Body of pancreas (tissue), 4 donors: ENCODE results near the gene TMTC2. TPM values are rescaled to one million over a fixed set of nuclear protein-coding genes. Genes with fewer than 3 reads are reported as not detected.

Experiments used
- ATAC-seq: fragments of 150-250 bp; one replicate; pipeline ENCODE4 v1.9.1; 2016
- DNase-seq, 4 donors: peaks; one replicate each; pipeline ENCODE4 v3.0.0-alpha.2; 2019
- H3K27ac ChIP-seq, 4 donors: fragments of 200-600 bp; sonication (generic); 1 replicate in 3 of 4; 2 replicates in 1 of 4; pipeline versions ENCODE4 v1.5.1 to v1.6.1; 2016 to 2019; ENCODE audit warnings: mild to moderate bottlenecking in 1 of 4, mixed read lengths in 1 of 4, moderate library complexity in 1 of 4
- H3K27me3 ChIP-seq, 2 donors: fragments of 200-600 bp; sonication (generic); one replicate each; pipeline ENCODE4 v1.6.0; 2016; ENCODE audit warnings: mild to moderate bottlenecking in 1 of 2
- H3K36me3 ChIP-seq, 2 donors: fragments of 200-600 bp; sonication (generic); replicated peaks in 1 of 2; 2 replicates each; pipeline ENCODE4 v1.5.1; 2016; ENCODE audit warnings: low read depth in 2 of 2; ENCODE audit not compliant: insufficient read depth in 1 of 2
- H3K4me1 ChIP-seq: fragments of 200-600 bp; sonication (generic); one replicate; pipeline ENCODE4 v1.6.0; 2016
- H3K4me3 ChIP-seq, 2 donors: fragments of 200-600 bp; sonication (generic); 1 replicate in 1 of 2; 2 replicates in 1 of 2; pipeline ENCODE4 v1.5.1; 2016 to 2019
- H3K9me3 ChIP-seq, 3 donors: fragments of 200-600 bp; sonication (generic); 1 replicate in 2 of 3; 2 replicates in 1 of 3; pipeline ENCODE4 v1.5.1; 2016
- POLR2A ChIP-seq, 3 donors: fragments of 450-650 bp; IDR thresholded peaks; one replicate each; pipeline ENCODE4 v1.6.1; 2016; ENCODE audit warnings: antibody characterized with exemption in 3 of 3, mild to moderate bottlenecking in 2 of 3
- WGBS, 2 donors: methylation state at CpG; one replicate each; pipeline ENCODE4 v1.1.5; 2017; 5-methylcytosine and 5-hydroxymethylcytosine counted together
- intact Hi-C: fragments of 100-400 bp; cut with DNase I; formaldehyde crosslinking; loops from one replicate; pipeline ENCODE4 v1.15.1; 2023
- total RNA-seq, 2 donors: library from RNA; depleted of rRNA; stranded (reverse); fragments of >200 nt; gene quantifications; one replicate each; pipeline ENCODE4 v1.1.0, GENCODE V29; 2016
- TF ChIP-seq, protein P1 (sequence below), 7 experiments: fragments of 450-650 bp in 4 of 7; fragments of 200-600 bp in 3 of 7; sonication (generic) in 3 of 7; IDR thresholded peaks; one replicate each; pipeline ENCODE4 v1.5.1; 2016 to 2019; ENCODE audit warnings: antibody characterized with exemption in 7 of 7

Gene TMTC2
- total RNA-seq, 2 donors from 2014 or later = 10.4 to 20.1 TPM

DNA sequence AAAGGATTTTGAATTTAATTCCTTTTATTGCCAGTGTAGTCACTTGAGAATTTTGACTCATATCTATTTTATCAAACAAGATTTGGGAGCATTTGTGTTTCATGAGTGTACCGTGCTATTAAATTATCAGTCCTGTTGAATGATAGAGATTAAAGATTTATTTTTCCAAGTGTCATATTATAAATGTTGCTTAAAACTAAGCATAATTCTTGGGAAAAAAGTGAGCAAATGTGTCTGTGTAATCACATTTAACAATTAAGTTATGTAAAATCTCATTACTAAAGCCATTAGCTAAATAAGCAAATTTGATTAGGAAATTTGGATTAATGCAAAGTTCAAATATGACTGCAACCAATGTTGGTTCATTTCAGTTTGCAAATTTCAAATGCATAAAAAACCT lies 266.7 kb downstream of the TMTC2 start:
- Histone ChIP-seq H3K27me3 (no peaks in the 10 kb centered on the region), H3K4me3 (no peak overlapping the region), H3K4me1 (no peaks in the 10 kb centered on the region), H3K36me3 (no peaks in the 10 kb centered on the region), H3K9me3 (no peaks in the 10 kb centered on the region), H3K27ac (no peak overlapping the region)
- intact Hi-C loops = no loop called here
- WGBS, 2 donors = 73 to 79% methylated on average over 1 of the region's 1 CpG
- TF ChIP-seq, protein P1, sequence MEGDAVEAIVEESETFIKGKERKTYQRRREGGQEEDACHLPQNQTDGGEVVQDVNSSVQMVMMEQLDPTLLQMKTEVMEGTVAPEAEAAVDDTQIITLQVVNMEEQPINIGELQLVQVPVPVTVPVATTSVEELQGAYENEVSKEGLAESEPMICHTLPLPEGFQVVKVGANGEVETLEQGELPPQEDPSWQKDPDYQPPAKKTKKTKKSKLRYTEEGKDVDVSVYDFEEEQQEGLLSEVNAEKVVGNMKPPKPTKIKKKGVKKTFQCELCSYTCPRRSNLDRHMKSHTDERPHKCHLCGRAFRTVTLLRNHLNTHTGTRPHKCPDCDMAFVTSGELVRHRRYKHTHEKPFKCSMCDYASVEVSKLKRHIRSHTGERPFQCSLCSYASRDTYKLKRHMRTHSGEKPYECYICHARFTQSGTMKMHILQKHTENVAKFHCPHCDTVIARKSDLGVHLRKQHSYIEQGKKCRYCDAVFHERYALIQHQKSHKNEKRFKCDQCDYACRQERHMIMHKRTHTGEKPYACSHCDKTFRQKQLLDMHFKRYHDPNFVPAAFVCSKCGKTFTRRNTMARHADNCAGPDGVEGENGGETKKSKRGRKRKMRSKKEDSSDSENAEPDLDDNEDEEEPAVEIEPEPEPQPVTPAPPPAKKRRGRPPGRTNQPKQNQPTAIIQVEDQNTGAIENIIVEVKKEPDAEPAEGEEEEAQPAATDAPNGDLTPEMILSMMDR (IDR thresholded peaks at IDR 0.05) = no peak
- DNase-seq = no peak
- no peak for ATAC-seq

DNA sequence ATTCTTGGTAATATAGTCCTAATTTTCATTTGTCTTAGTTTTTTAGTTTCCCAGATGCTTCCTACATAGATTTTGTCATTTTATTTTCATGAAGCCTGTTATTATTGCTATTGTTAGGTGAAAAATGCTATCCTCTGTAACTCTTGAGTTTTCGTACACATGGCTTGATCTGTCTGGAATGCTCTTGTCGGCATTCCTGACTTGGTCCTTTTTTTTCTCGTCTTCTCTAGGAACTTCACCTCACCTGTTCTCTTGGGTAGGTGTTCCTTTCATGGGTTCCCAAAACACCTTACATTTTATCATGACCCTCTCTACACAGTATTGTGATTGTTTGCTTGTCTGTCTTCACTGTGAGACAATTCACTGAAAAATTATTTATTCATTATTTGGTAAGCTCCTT lies 267.4 kb downstream of the TMTC2 start:
- no peak overlapping the region for H3K27ac ChIP-seq
- no peaks in the 10 kb centered on the region for H3K4me1 ChIP-seq
- DNase-seq = no peak
- H3K4me3 ChIP-seq = no peak overlapping the region
- H3K36me3 ChIP-seq = no peaks in the 10 kb centered on the region
- no peak for ATAC-seq
- intact Hi-C loops = no loop called here
- H3K27me3 ChIP-seq = no peaks in the 10 kb centered on the region
- 94 to 99% methylated on average over 3 of the region's 3 CpGs for WGBS, 2 donors
- TF ChIP-seq POLR2A (IDR thresholded peaks at IDR 0.05) = no peak
- TF ChIP-seq, protein P1 (IDR thresholded peaks at IDR 0.05) = no peak
- H3K9me3 ChIP-seq = no peaks in the 10 kb centered on the region

DNA sequence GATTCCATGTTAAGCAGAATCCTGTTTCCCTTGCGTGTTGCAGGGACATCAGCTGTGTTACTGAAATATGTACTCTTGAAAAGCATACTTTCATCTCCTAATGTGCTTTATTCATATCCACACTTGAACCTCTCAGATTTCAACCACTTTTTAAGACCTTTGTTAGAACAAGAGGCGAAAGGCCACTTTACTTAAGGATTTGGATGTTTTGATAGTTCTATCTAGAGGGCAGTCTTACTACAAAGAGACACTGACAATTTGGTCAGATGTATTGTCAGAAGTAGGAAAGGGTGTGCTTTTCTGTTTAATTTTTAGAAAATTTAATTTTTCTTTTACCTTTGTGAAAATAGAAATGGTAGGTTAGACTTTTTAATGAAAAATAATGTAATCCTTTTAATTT lies 267.9 kb downstream of the TMTC2 start:
- H3K36me3 ChIP-seq = no peaks in the 10 kb centered on the region
- intact Hi-C loops = no loop called here
- no peaks in the 10 kb centered on the region for H3K9me3 ChIP-seq
- H3K27me3 ChIP-seq = no peaks in the 10 kb centered on the region
- ATAC-seq = no peak
- H3K4me1 ChIP-seq = no peaks in the 10 kb centered on the region
- no peak for DNase-seq
- no peak overlapping the region for H3K4me3 ChIP-seq
- no peak overlapping the region for H3K27ac ChIP-seq
- 95 to 98% methylated on average over 2 of the region's 2 CpGs for WGBS, 2 donors
- TF ChIP-seq POLR2A (IDR thresholded peaks at IDR 0.05) = no peak
- TF ChIP-seq, protein P1 (IDR thresholded peaks at IDR 0.05) = no peak

DNA sequence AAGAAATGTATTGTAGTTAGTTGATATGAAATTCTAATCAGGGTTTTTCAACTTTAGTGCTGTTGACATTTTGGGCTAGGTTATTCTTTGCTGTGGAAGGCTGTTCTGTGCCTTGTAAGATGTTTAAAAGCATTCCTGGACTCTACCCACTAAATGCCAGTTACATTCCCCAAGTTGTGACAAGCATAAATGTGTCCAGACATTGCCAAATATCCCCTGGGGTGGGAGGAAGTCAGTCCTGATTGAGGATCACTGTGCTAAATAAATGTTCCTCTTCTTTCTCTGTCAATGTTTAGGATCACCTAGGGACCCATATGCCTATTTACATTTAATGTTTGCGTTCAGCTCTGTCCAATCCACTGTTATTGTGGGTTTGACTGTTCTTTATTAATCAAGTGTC lies 268.3 kb downstream of the TMTC2 start:
- no peak overlapping the region for H3K27ac ChIP-seq
- no peaks in the 10 kb centered on the region for H3K9me3 ChIP-seq
- no peaks in the 10 kb centered on the region for H3K36me3 ChIP-seq
- no peak overlapping the region for H3K4me3 ChIP-seq
- 89 to 94% methylated on average over 1 of the region's 1 CpG for WGBS, 2 donors
- H3K27me3 ChIP-seq = no peaks in the 10 kb centered on the region
- no peaks in the 10 kb centered on the region for H3K4me1 ChIP-seq
- intact Hi-C loops = no loop called here
- no peak for ATAC-seq
- DNase-seq = no peak
- TF ChIP-seq, protein P1 (IDR thresholded peaks at IDR 0.05) = no peak

DNA sequence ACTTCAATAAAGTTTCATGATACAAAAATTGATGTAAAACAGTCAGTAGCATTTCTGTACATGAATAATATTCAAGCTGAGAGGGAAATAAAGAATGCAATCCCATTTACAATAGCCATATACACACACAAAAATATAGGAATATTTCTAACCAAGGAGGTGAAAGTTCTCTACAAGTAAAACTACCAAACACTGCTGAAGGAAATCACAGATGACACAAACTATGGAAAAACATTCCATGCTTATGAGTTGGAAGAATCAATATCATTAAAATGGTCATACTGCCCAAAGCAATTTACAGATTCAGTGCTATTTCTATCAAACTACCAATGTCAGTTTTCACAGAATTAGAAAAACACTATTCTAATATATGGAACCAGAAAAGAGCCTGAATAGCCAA lies 272.3 kb downstream of the TMTC2 start:
- H3K4me1 ChIP-seq = no peaks in the 10 kb centered on the region
- H3K36me3 ChIP-seq = no peaks in the 10 kb centered on the region
- H3K27ac ChIP-seq = no peak overlapping the region
- DNase-seq = no peak
- H3K27me3 ChIP-seq = no peaks in the 10 kb centered on the region
- TF ChIP-seq, protein P1 (IDR thresholded peaks at IDR 0.05) = no peak
- TF ChIP-seq POLR2A (IDR thresholded peaks at IDR 0.05) = no peak
- intact Hi-C loops = no loop called here
- H3K4me3 ChIP-seq = no peak overlapping the region
- H3K9me3 ChIP-seq = no peaks in the 10 kb centered on the region
- no peak for ATAC-seq
